HEK293T (cell line): Measurements from ENCODE around the gene UBL4A.

Experiments used
- BHLHE40 ChIP-seq: fragments of 450-650 bp; IDR thresholded peaks from 2 replicates; pipeline ENCODE4 v1.6.1; 2016; ENCODE audit warnings: mild to moderate bottlenecking, moderate library complexity, borderline replicate concordance
- CTBP1 ChIP-seq: fragments of 450-650 bp; IDR thresholded peaks from 2 replicates; pipeline ENCODE4 v1.6.1; 2016; ENCODE audit warnings: borderline replicate concordance
- ELF4 ChIP-seq: fragments of 450-650 bp; IDR thresholded peaks from 2 replicates; pipeline ENCODE4 v1.6.1; 2017; ENCODE audit warnings: antibody characterized with exemption
- FOXA1 ChIP-seq: fragments of 450-650 bp; IDR thresholded peaks from 2 replicates; pipeline ENCODE4 v1.6.1; 2016; ENCODE audit warnings: mild to moderate bottlenecking
- FOXK2 ChIP-seq: fragments of 450-650 bp; IDR thresholded peaks from 2 replicates; pipeline ENCODE4 v1.6.1; 2016; ENCODE audit warnings: mild to moderate bottlenecking
- FOXM1 ChIP-seq: fragments of 450-650 bp; IDR thresholded peaks from 2 replicates; pipeline ENCODE4 v1.6.1; 2017; ENCODE audit warnings: mild to moderate bottlenecking, borderline replicate concordance
- HDGF ChIP-seq: fragments of 450-650 bp; IDR thresholded peaks from 2 replicates; pipeline ENCODE4 v1.6.1; 2017; ENCODE audit warnings: antibody characterized with exemption, borderline replicate concordance
- PKNOX1 ChIP-seq: fragments of 450-650 bp; IDR thresholded peaks from 2 replicates; pipeline ENCODE4 v1.6.1; 2016
- SP1 ChIP-seq: fragments of 450-650 bp; IDR thresholded peaks from 2 replicates; pipeline ENCODE4 v1.6.1; 2017
- SUZ12 ChIP-seq: fragments of 450-650 bp; IDR thresholded peaks from 2 replicates; pipeline ENCODE4 v1.6.1; 2016; ENCODE audit warnings: mild to moderate bottlenecking
- ZNF384 ChIP-seq: fragments of 450-650 bp; IDR thresholded peaks from 2 replicates; pipeline ENCODE4 v1.6.1; 2016

GRCh38 chrX:154502098-154502497, 15.7 kb upstream of the UBL4A start:
- no peak for TF ChIP-seq HDGF
- TF ChIP-seq FOXK2, result no peak
- TF ChIP-seq ELF4, result no peak
- no peak for TF ChIP-seq SUZ12
- no peak for TF ChIP-seq CTBP1
- no peak for TF ChIP-seq FOXM1
- no peak for TF ChIP-seq SP1
- TF ChIP-seq ZNF384, result no peak
- TF ChIP-seq PKNOX1, result no peak
- no peak for TF ChIP-seq BHLHE40
- TF ChIP-seq FOXA1, result no peak
